NCI-H446 (cell line): ENCODE results near the gene IRAG1.

Experiments
- DNase-seq, 2 experiments: peaks; one replicate each; lab custom pipeline; 2025; lab: John Stamatoyannopoulos, UW

Gene IRAG1, protein sequence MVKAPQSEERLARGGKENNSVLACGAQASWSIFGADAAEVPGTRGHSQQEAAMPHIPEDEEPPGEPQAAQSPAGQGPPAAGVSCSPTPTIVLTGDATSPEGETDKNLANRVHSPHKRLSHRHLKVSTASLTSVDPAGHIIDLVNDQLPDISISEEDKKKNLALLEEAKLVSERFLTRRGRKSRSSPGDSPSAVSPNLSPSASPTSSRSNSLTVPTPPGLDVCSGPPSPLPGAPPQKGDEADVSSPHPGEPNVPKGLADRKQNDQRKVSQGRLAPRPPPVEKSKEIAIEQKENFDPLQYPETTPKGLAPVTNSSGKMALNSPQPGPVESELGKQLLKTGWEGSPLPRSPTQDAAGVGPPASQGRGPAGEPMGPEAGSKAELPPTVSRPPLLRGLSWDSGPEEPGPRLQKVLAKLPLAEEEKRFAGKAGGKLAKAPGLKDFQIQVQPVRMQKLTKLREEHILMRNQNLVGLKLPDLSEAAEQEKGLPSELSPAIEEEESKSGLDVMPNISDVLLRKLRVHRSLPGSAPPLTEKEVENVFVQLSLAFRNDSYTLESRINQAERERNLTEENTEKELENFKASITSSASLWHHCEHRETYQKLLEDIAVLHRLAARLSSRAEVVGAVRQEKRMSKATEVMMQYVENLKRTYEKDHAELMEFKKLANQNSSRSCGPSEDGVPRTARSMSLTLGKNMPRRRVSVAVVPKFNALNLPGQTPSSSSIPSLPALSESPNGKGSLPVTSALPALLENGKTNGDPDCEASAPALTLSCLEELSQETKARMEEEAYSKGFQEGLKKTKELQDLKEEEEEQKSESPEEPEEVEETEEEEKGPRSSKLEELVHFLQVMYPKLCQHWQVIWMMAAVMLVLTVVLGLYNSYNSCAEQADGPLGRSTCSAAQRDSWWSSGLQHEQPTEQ

GRCh38 chr11:10693509-10694081 lies at the start of gene IRAG1:
Gene IRAG1, minus strand, starts transcription at chr11:10693755. Its CDS starts 153 bp downstream, at chr11:10693602.
- peak in 1 of 2 experiments; percentile 64 for DNase-seq

- no peak for DNase-seq
These were observed 49.1 kb upstream of the IRAG1 start for GRCh38 chr11:10742460-10743208.

DNA sequence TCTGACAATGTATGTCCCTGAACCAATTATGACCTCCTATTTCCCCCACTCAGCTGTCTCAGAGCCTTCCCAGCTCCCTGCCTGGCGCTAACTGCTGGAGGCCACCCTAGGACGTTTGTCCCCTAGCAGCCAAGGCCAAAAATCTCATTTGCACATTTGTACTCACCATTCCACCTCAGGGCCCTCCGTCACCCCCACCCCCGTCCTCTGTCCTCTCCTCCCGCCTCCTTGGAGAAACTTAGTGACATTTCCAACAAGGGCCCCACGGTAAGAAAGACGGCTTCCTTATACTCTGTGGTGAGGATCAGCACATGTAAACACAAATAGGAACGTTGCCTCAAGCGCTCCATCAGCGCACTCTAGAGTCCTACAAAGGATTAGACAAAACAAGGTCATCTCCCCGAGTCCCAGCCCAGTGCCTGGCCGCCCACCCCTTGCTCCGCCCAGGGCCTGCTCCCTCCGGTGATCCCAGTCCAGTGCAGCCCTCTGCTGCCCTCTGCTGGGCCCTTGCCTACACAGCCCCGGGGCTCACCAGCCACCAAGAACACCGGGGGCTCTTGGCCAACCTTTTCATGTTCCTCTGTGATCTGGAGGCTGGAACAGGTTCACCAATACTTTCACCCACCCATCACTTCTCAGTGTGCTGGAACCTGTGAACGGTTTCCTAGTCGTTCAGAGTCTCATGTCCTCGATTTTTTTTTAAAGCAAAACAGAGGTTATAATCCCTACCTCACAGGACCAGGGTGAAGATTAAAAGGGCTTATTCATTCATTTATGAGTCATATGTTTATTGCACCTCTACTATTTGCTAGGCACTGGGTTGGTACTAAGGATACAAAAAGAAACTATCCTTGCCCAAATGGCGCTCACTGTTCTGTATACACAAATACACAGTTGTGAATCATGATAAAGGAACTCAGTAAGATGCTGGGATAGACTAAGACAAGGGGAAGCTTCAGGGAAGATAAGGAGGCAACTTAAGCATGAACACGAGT lies 42.2 kb upstream of the IRAG1 start:
- DNase-seq, result peak; percentile 93 to 96

GRCh38 chr11:10731064-10731680 lies 37.6 kb upstream of the IRAG1 start:
- DNase-seq, result no peak

GRCh38 chr11:10730151-10730550 lies 36.6 kb upstream of the IRAG1 start:
- no peak for DNase-seq

DNA sequence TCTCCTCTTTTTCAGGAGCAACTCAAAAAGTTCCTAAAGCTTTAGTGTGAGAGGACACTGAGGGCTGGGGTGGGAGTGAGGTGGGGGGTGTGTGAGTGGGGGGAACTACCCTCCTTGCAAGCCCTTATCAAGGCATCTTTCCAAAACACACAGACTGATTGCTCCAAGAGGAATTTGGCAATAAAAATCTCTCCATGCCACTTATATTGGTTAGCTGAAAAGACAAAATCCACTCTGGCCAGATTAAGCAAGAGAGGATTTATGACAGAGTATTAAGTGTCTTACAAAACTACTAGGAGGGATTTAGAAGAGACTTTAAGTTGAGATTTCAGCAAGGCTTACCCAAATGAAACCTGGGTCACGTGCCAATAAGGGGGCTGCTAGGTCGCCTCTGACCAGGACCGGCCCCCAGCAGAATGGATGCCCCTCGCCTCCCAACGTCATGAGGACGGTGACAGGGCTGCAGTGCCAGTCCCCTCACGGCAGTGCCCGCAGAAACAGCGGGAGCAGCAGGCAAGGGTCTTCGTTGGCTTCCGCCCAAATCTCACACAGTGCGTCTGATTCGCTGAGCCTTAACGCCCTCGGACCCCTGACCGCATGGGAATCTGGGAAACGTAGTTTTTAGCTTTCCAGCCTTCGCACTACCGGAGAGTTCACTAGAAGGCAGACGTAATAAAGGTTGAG lies 35.4 kb upstream of the IRAG1 start:
- no peak for DNase-seq

- no peak for DNase-seq
These were observed 34.6 kb upstream of the IRAG1 start for GRCh38 chr11:10728154-10728553.

DNA sequence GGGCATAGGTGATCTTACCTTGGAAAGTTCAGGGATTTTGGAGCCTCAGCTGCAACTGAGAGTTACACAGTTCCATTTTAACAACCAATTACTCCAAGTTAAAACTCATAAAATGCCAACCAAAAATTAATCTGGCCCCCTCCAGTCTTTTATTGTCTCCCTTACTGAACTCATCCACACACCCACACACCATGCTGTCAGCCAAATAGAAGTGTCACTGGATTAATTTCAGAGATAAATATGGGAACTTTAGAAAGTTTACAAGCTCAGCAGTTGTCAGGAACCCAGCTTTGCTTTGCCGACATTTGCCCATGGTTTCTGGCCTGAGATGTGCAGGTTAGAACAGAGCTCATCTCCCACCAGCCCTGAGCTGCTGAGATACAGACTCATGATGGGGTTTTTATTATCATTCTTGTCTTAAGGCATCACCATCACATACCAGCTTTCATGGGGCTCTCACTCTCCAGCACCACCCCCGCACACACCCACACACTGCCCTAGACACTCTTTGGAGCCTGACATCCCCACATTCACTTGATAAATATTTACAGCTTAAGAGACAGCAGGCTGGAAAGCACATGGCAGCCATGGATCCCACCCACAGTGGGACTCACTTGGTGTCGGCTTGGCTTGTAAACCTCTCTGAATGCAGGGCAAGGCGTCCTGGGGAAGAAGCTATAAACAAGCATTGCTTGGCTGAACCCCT lies 33.7 kb upstream of the IRAG1 start:
- no peak for DNase-seq

- no peak for DNase-seq
These were observed 32.3 kb upstream of the IRAG1 start for GRCh38 chr11:10725907-10726253.

DNA sequence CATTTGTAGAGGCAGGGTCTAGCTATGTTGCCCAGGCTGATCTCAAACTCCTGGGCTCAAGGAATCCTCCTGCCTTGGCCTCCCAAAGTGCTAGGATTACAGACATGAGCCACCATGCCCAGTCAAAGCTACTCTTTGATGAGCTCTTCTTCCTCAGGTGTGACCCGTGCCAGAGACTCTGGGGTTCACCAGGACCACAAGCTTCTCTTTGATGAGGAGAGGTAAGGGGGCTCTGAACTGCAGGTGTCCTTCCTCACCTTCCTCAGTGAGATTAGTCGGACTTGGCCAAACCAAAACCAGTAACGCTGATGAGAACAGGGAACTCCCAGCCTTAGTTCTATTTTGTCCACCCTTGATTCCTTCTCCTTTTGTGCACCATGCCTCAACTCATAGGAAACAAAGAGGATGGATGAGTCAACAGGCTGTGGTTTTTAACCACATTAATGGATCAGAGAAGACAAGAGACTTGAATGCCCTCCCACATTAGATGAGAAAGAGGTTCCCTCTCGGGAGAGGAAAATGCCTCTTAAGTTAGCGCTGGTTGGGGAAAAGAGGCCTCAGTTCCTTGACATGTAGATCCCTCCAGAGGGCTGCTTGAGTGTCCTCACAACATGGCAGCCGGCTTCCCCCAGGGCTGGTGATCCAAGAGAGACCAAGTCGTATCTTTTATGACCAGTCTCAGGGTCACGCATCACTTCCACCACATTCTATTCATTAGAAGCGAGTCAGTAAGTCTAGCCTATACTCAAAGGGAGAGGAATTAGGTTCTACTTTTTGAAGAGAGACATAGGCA lies 31.8 kb upstream of the IRAG1 start:
- no peak for DNase-seq

DNA sequence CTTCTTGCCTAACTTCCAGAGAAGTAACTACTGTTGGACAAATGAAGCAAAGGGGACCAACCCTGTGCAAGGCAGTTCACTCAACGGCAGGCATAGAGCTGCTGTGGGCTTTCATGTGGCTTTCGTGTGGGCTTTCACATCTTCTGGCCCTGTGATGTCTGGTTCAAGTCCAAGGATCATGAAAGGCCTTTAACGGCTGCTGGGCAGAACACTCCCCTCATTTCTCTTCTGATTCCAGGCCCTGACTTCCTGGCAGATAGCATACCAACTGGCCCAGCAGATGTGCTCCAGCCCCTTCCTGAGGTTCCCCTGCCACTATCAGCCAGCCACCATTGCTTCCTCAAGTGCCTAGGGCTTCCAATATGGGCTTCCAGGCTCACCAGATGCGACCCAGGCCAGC lies 28.8 kb upstream of the IRAG1 start:
- DNase-seq, result no peak

- DNase-seq, result no peak
These were observed 27.4 kb upstream of the IRAG1 start for GRCh38 chr11:10720881-10721376.

DNA sequence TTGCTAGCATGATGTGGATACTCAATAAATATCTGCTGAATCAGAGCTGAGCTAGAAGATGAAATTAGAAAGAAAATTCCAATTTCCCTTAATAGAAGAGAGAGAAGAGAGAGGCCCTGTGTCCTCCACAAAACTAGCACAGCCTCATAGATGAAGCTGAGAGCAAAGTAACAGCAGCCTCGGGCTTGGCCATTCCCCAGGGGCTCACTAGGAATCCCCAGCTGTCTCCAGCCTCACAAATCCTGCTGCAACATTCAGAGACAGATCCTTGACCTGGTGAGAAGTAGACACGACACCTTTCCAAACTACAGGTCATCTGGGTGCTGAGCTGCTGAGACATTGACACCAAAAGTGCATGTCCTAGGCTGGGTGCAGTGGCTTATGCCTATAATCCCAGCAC lies 26.1 kb upstream of the IRAG1 start:
- no peak for DNase-seq

GRCh38 chr11:10716543-10717259 lies 23.1 kb upstream of the IRAG1 start:
- DNase-seq, result no peak

DNA sequence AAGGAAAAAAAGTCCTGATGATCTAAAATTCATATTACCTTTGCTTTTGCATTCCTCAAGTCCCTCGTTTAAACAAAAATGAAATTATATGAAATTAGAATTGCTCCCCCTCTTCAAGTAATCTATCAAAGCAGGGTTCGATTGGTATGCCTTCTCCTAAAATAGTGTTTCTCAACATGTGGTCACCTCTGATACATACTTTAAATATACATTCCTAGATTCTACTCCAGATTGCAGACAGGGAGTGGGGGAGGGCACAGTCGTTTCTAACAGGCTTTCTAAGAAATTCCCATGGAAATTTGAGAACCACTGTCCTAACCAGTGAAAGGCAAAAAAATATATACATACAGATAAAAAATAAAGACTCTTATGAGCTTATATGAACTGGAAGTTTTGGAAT lies 22.6 kb upstream of the IRAG1 start:
- DNase-seq, result no peak

- DNase-seq, result no peak
These were observed 22.0 kb upstream of the IRAG1 start for GRCh38 chr11:10715571-10715970.
